ENCODE data around the gene KIRREL3.

DNA sequence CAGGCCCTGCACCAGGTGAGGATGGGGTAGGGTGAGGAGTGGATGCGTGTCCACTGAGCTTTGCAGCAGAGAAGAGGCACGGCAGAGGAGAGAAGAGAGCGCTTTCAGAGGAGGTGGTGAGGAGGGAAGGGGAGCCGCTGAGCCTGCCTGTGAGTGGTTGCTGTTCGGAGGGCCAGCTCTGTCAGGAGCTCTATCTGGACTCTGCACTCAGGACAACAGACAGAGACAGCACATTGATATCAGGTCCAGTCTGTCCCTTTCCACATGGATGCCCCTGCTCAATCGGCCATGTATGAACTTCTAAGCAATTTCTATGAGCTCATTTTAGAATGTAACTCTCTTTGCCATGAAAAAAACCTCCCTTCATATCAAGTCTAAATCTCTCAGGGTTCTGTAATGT lies 158.6 kb downstream of the KIRREL3 start:
- TF ChIP-seq POLR2A (IDR thresholded peaks at IDR 0.05; ENCODE audit: low read depth, low read length) (no peak), FOS (IDR thresholded peaks at IDR 0.05; ENCODE audit: borderline replicate concordance, insufficient read depth, low read length) (no peak), MYC (IDR thresholded peaks at IDR 0.05; ENCODE audit: low read depth, low read length) (no peak), POLR2AphosphoS5 (IDR thresholded peaks at IDR 0.05; ENCODE audit: insufficient read depth, low read depth, low read length) (no peak), EZH2 (IDR thresholded peaks at IDR 0.05; ENCODE audit: borderline replicate concordance, low read depth, low read length, severe bottlenecking) (no peak)
- TF ChIP-seq, protein P1, sequence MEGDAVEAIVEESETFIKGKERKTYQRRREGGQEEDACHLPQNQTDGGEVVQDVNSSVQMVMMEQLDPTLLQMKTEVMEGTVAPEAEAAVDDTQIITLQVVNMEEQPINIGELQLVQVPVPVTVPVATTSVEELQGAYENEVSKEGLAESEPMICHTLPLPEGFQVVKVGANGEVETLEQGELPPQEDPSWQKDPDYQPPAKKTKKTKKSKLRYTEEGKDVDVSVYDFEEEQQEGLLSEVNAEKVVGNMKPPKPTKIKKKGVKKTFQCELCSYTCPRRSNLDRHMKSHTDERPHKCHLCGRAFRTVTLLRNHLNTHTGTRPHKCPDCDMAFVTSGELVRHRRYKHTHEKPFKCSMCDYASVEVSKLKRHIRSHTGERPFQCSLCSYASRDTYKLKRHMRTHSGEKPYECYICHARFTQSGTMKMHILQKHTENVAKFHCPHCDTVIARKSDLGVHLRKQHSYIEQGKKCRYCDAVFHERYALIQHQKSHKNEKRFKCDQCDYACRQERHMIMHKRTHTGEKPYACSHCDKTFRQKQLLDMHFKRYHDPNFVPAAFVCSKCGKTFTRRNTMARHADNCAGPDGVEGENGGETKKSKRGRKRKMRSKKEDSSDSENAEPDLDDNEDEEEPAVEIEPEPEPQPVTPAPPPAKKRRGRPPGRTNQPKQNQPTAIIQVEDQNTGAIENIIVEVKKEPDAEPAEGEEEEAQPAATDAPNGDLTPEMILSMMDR (IDR thresholded peaks at IDR 0.05; ENCODE audit: extremely low read depth in 1 of 2, insufficient read depth in 1 of 2, low read depth in 1 of 2, low read length in 2 of 2), result no peak

Measured in endothelial cell of umbilical vein (primary cell).